Measurements from ENCODE around the gene TBX4.

TBX4 gene

DNA sequence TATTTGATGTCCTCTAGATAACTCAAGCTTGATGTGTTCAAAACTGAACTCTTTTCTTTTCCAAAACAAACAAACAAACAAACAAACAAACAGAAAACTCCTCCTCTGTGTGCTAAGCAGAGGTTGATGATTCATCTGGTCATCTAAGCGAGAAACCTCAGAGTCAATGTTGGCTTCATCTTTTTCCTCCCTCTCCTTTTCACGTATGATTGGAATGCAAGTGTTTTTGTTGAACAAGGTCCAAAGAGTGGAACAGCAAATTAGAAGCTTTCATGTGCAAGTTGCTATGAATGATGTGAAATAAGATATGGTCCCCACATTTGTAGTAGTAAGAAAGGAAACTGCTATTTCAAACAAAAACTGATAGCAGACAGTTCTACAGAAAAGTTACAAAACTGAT lies 52.5 kb downstream of the TBX4 start:
- no peak for TF ChIP-seq EZH2phosphoT487 (conservative IDR thresholded peaks at IDR 0.05; ENCODE audit: low read length)
- TF ChIP-seq, protein P1, sequence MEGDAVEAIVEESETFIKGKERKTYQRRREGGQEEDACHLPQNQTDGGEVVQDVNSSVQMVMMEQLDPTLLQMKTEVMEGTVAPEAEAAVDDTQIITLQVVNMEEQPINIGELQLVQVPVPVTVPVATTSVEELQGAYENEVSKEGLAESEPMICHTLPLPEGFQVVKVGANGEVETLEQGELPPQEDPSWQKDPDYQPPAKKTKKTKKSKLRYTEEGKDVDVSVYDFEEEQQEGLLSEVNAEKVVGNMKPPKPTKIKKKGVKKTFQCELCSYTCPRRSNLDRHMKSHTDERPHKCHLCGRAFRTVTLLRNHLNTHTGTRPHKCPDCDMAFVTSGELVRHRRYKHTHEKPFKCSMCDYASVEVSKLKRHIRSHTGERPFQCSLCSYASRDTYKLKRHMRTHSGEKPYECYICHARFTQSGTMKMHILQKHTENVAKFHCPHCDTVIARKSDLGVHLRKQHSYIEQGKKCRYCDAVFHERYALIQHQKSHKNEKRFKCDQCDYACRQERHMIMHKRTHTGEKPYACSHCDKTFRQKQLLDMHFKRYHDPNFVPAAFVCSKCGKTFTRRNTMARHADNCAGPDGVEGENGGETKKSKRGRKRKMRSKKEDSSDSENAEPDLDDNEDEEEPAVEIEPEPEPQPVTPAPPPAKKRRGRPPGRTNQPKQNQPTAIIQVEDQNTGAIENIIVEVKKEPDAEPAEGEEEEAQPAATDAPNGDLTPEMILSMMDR (IDR thresholded peaks at IDR 0.05; ENCODE audit: insufficient read depth, low read length, poor library complexity, severe bottlenecking): no peak
- Histone ChIP-seq H3K27ac (ENCODE audit: low read depth, low read length) (no peak overlapping the region), H3K36me3 (ENCODE audit: low read length) (no peaks in the 10 kb centered on the region), H3K4me2 (ENCODE audit: low read depth, low read length, poor library complexity, severe bottlenecking) (no peak overlapping the region), H3K9ac (ENCODE audit: low read length) (no peak overlapping the region), H3K27me3 (ENCODE audit: low read length) (no peaks in the 10 kb centered on the region), H3F3A (ENCODE audit: insufficient read depth) (no peaks in the 10 kb centered on the region), H3K79me2 (ENCODE audit: insufficient read depth, low read length) (no peaks in the 10 kb centered on the region), H3K9me3 (ENCODE audit: insufficient read depth, low read length) (no peaks in the 10 kb centered on the region), H3K9me2 (replicated peaks; ENCODE audit: insufficient read depth, low read length) (no peaks in the 10 kb centered on the region), H2AFZ (ENCODE audit: low read depth, low read length, severe bottlenecking) (no peak overlapping the region), H4K20me1 (ENCODE audit: low read depth, low read length) (no peaks in the 10 kb centered on the region), H3K4me3 (ENCODE audit: insufficient read depth, low read length, poor library complexity, severe bottlenecking) (no peak overlapping the region)

DNA sequence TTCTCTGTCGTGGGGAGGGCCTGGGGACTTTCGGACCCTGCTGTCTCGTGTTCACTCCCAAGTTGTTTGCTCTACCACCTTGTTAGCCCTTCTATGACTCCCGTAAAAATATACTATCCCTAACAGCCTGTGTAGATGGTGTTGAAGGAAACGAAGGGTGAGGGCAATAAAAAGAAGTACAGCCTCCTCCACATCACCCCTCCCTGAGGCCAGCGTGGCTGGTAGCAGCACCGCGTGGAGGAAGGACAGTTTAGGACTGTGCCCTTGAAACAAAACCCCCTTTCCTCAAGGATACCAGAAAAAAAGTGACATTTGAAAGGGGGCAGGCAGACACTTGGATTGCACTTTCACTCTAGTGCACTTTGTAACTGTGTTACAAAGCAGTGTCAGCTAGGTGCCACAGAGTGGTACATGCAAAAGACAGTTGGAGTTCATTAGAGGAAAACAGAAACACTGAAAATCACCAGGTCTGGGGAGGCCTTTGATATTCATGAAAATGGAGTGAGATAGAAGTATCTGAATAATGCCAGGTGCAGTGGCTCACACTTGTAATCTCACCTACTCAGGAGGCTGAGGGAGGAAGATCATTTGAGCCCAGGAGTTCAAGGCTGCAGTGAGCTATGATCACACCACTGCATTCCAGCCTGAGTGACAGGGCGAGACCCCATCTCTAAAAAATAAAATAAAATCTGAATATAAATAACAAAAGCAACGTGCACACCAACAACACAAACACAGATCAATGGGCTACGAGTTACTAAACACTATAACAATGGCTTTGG lies 53.8 kb downstream of the TBX4 start:
- Histone ChIP-seq H3K9ac (ENCODE audit: low read length) (no peak overlapping the region), H4K20me1 (ENCODE audit: low read depth, low read length) (no peaks in the 10 kb centered on the region), H3K27ac (ENCODE audit: low read depth, low read length) (no peak overlapping the region), H2AFZ (ENCODE audit: low read depth, low read length, severe bottlenecking) (no peak overlapping the region), H3K36me3 (ENCODE audit: low read length) (no peaks in the 10 kb centered on the region), H3K79me2 (ENCODE audit: insufficient read depth, low read length) (no peaks in the 10 kb centered on the region), H3K9me3 (ENCODE audit: insufficient read depth, low read length) (no peaks in the 10 kb centered on the region), H3K4me2 (ENCODE audit: low read depth, low read length, poor library complexity, severe bottlenecking) (no peak overlapping the region), H3K9me2 (replicated peaks; ENCODE audit: insufficient read depth, low read length) (no peaks in the 10 kb centered on the region), H3F3A (ENCODE audit: insufficient read depth) (no peaks in the 10 kb centered on the region), H3K4me3 (ENCODE audit: insufficient read depth, low read length, poor library complexity, severe bottlenecking) (no peak overlapping the region), H3K27me3 (ENCODE audit: low read length) (no peaks in the 10 kb centered on the region)
- TF ChIP-seq, protein P1 (IDR thresholded peaks at IDR 0.05; ENCODE audit: insufficient read depth, low read length, poor library complexity, severe bottlenecking): no peak
- no peak for TF ChIP-seq EZH2phosphoT487 (conservative IDR thresholded peaks at IDR 0.05; ENCODE audit: low read length)

DNA sequence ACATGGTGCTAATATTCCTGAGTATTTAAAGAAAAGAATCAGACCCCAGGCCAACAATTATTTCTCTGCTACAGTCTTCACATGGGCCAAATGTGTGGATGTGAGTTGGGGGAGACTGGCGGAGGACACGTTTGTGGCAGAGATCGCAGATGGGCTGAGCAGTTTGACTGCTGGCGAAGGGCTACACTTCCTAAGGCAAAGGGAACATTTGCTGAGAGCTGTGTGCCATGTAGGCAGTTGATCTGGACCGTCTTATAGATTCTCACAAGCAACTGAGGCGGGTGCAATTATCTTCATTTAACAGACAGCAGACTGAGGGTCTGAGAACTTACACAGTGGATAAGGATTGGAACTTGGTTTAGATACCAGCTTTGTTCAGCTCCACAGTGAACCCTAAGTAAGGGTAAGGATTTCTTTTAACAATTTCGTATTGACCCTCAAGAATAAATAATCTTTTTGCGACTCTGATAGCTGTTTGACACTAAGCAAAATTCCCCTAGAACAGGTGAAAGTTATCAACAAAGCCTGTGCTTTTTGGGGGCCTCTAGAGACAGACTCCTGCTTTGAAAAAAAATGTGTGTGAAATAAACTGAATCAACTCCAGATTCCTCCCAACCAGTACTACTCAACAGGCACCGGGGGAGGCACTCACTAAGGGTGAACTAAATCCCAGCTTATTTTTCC lies 55.3 kb downstream of the TBX4 start:
- Histone ChIP-seq H3K4me3 (ENCODE audit: insufficient read depth, low read length, poor library complexity, severe bottlenecking) (no peak overlapping the region), H3K36me3 (ENCODE audit: low read length) (no peaks in the 10 kb centered on the region), H3K27ac (ENCODE audit: low read depth, low read length) (no peak overlapping the region), H3K9me2 (replicated peaks; ENCODE audit: insufficient read depth, low read length) (no peaks in the 10 kb centered on the region), H3K27me3 (ENCODE audit: low read length) (no peaks in the 10 kb centered on the region), H3K79me2 (ENCODE audit: insufficient read depth, low read length) (no peaks in the 10 kb centered on the region), H4K20me1 (ENCODE audit: low read depth, low read length) (no peaks in the 10 kb centered on the region), H3K9me3 (ENCODE audit: insufficient read depth, low read length) (no peaks in the 10 kb centered on the region), H3K4me2 (ENCODE audit: low read depth, low read length, poor library complexity, severe bottlenecking) (no peak overlapping the region), H2AFZ (ENCODE audit: low read depth, low read length, severe bottlenecking) (no peak overlapping the region), H3K9ac (ENCODE audit: low read length) (no peak overlapping the region), H3F3A (ENCODE audit: insufficient read depth) (no peaks in the 10 kb centered on the region)
- no peak for TF ChIP-seq EZH2phosphoT487 (conservative IDR thresholded peaks at IDR 0.05; ENCODE audit: low read length)
- TF ChIP-seq, protein P1 (IDR thresholded peaks at IDR 0.05; ENCODE audit: insufficient read depth, low read length, poor library complexity, severe bottlenecking): no peak
